HepG2 (cell line): ENCODE measurements around the gene FASTKD1. TPM values are rescaled to one million over a fixed set of nuclear protein-coding genes. Genes with fewer than 3 reads are reported as not detected.

ENCODE experiments used
- BCL3 ChIP-seq: sonication (generic); formaldehyde crosslinking; IDR thresholded peaks from 2 replicates; pipeline ENCODE4 v1.5.1; 2020; ENCODE audit warnings: mild to moderate bottlenecking, missing genetic modification reagents, moderate library complexity
- BHLHE40 ChIP-seq: IDR thresholded peaks from 2 replicates; pipeline ENCODE4 v1.6.1; 2011; ENCODE audit warnings: low read length, improper control_type of control experiment
- CREM ChIP-seq, 2 experiments: sonication (generic) in 1 of 2; formaldehyde crosslinking in 1 of 2; IDR thresholded peaks; 2 replicates each; pipeline versions ENCODE4 v1.4.0 to v1.6.1; 2016 to 2020; ENCODE audit warnings: antibody characterized with exemption in 1 of 2, mild to moderate bottlenecking in 1 of 2, missing genetic modification reagents in 1 of 2
- DNMT1 ChIP-seq: sonication (generic); formaldehyde crosslinking; IDR thresholded peaks from 2 replicates; pipeline ENCODE4 v1.5.1; 2020; ENCODE audit warnings: mild to moderate bottlenecking, missing genetic modification reagents
- ERF ChIP-seq: IDR thresholded peaks from 2 replicates; pipeline ENCODE4 v1.6.1; 2018; ENCODE audit warnings: missing biosample characterization, missing genetic modification reagents
- HNRNPLL ChIP-seq: fragments of 200-400 bp; formaldehyde crosslinking; IDR thresholded peaks from 2 replicates; pipeline ENCODE4 v1.6.1; 2017; ENCODE audit warnings: mild to moderate bottlenecking, low read depth, low read length; ENCODE audit not compliant: poor library complexity, severe bottlenecking
- HOXD1 ChIP-seq: sonication (generic); formaldehyde crosslinking; IDR thresholded peaks from 2 replicates; pipeline ENCODE4 v1.5.0; 2020; ENCODE audit warnings: missing genetic modification reagents
- REPIN1 ChIP-seq: sonication (generic); formaldehyde crosslinking; IDR thresholded peaks from 2 replicates; pipeline ENCODE4 v1.8.0; 2022; ENCODE audit warnings: missing genetic modification reagents, low read depth, mild to moderate bottlenecking, borderline replicate concordance
- TIGD3 ChIP-seq: sonication (generic); formaldehyde crosslinking; IDR thresholded peaks from 2 replicates; pipeline ENCODE4 v1.5.1; 2020; ENCODE audit warnings: mild to moderate bottlenecking, missing genetic modification reagents, borderline replicate concordance
- ZBTB21 ChIP-seq: sonication (generic); formaldehyde crosslinking; IDR thresholded peaks from 2 replicates; pipeline ENCODE4 v1.4.0; 2020; ENCODE audit warnings: missing genetic modification reagents
- ZFP1 ChIP-seq: IDR thresholded peaks from 2 replicates; pipeline ENCODE4 v1.6.1; 2016
- ZNF10 ChIP-seq: sonication (generic); formaldehyde crosslinking; IDR thresholded peaks from 2 replicates; pipeline ENCODE4 v1.4.0; 2020; ENCODE audit warnings: mild to moderate bottlenecking, low read depth, missing genetic modification reagents, borderline replicate concordance
- ZNF878 ChIP-seq: sonication (generic); formaldehyde crosslinking; IDR thresholded peaks from 2 replicates; pipeline ENCODE4 v1.8.1; 2023; ENCODE audit warnings: mild to moderate bottlenecking, missing genetic modification reagents, moderate library complexity
- polyA plus RNA-seq, 8 experiments: library from polyadenylated mRNA; depleted of rRNA in 3 of 8; stranded (reverse) in 7 of 8; unstranded in 1 of 8; fragments of >200 nt; fragmentation: Illumina TruSeq in 4 of 8; extraction: Trizol in 4 of 8; gene quantifications; 2 replicates each; pipeline versions ENCODE4 v1.2.1 to v1.2.3, GENCODE V29; 2011 to 2016; ENCODE audit warnings: low read depth in 4 of 8, missing spikeins in 1 of 8, mixed read lengths in 1 of 8; ENCODE audit not compliant: insufficient read depth in 1 of 8
- total RNA-seq, 5 experiments: library from RNA; depleted of rRNA; stranded (reverse); fragments of >200 nt; fragmentation: Illumina TruSeq; extraction: Trizol; gene quantifications; 2 replicates each; pipeline ENCODE4 v1.2.3, GENCODE V29; 2016; ENCODE audit warnings: low read depth in 1 of 5
- TF ChIP-seq, protein P1 (sequence below): sonication (generic); formaldehyde crosslinking; IDR thresholded peaks from 2 replicates; pipeline ENCODE4 v1.4.0; 2020; ENCODE audit warnings: mild to moderate bottlenecking, missing genetic modification reagents, borderline replicate concordance
- TF ChIP-seq, protein P2 (sequence below), 2 experiments: sonication (generic) in 1 of 2; formaldehyde crosslinking in 1 of 2; IDR thresholded peaks; 2 replicates each; pipeline versions ENCODE4 v1.4.0 to v1.6.1; 2016 to 2020; ENCODE audit warnings: borderline replicate concordance in 1 of 2, low read depth in 1 of 2, mild to moderate bottlenecking in 1 of 2, missing genetic modification reagents in 1 of 2

FASTKD1 gene
- total and polyA plus RNA-seq, 2 of the 13 experiments (the other 11 are each of a cell fraction or from before 2014, with no cell fraction given) = 35.0 to 38.0 TPM

GRCh38 chr2:169584005-169584877, 10.6 kb upstream of the FASTKD1 start, which contains the start of gene PPIG (continued):
- TF ChIP-seq, protein P1, sequence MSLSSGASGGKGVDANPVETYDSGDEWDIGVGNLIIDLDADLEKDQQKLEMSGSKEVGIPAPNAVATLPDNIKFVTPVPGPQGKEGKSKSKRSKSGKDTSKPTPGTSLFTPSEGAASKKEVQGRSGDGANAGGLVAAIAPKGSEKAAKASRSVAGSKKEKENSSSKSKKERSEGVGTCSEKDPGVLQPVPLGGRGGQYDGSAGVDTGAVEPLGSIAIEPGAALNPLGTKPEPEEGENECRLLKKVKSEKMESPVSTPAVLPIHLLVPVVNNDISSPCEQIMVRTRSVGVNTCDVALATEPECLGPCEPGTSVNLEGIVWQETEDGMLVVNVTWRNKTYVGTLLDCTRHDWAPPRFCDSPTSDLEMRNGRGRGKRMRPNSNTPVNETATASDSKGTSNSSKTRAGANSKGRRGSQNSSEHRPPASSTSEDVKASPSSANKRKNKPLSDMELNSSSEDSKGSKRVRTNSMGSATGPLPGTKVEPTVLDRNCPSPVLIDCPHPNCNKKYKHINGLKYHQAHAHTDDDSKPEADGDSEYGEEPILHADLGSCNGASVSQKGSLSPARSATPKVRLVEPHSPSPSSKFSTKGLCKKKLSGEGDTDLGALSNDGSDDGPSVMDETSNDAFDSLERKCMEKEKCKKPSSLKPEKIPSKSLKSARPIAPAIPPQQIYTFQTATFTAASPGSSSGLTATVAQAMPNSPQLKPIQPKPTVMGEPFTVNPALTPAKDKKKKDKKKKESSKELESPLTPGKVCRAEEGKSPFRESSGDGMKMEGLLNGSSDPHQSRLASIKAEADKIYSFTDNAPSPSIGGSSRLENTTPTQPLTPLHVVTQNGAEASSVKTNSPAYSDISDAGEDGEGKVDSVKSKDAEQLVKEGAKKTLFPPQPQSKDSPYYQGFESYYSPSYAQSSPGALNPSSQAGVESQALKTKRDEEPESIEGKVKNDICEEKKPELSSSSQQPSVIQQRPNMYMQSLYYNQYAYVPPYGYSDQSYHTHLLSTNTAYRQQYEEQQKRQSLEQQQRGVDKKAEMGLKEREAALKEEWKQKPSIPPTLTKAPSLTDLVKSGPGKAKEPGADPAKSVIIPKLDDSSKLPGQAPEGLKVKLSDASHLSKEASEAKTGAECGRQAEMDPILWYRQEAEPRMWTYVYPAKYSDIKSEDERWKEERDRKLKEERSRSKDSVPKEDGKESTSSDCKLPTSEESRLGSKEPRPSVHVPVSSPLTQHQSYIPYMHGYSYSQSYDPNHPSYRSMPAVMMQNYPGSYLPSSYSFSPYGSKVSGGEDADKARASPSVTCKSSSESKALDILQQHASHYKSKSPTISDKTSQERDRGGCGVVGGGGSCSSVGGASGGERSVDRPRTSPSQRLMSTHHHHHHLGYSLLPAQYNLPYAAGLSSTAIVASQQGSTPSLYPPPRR (CRISPR knock-in tag) = peak; percentile 78
- TF ChIP-seq ZNF878 (CRISPR knock-in tag) = 0 out of 2 replicates have a peak, but pooled peaks have one; percentile 54
- TF ChIP-seq TIGD3 = peak; percentile 85
- TF ChIP-seq BCL3 = no peak; the same call in 1 of the 2 replicates
- TF ChIP-seq, protein P2, sequence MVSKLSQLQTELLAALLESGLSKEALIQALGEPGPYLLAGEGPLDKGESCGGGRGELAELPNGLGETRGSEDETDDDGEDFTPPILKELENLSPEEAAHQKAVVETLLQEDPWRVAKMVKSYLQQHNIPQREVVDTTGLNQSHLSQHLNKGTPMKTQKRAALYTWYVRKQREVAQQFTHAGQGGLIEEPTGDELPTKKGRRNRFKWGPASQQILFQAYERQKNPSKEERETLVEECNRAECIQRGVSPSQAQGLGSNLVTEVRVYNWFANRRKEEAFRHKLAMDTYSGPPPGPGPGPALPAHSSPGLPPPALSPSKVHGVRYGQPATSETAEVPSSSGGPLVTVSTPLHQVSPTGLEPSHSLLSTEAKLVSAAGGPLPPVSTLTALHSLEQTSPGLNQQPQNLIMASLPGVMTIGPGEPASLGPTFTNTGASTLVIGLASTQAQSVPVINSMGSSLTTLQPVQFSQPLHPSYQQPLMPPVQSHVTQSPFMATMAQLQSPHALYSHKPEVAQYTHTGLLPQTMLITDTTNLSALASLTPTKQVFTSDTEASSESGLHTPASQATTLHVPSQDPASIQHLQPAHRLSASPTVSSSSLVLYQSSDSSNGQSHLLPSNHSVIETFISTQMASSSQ (IDR thresholded peaks at IDR 0.05; ENCODE audit: low read depth) = 0 out of 2 replicates have a peak, but pooled peaks have one; percentile 28
- TF ChIP-seq, protein P2 (CRISPR knock-in tag; IDR thresholded peaks at IDR 0.05; ENCODE audit: borderline replicate concordance) = peak; percentile 82; the same call in 1 of the 2 replicates
- TF ChIP-seq HOXD1 (CRISPR knock-in tag) = peak; percentile 21; the same call in 1 of the 2 replicates
- peak; percentile 94 for TF ChIP-seq ERF (CRISPR knock-in tag)
- TF ChIP-seq ZFP1 (CRISPR knock-in tag) = peak; percentile 51; the same call in 1 of the 2 replicates
- 0 out of 2 replicates have a peak, but pooled peaks have one; percentile 68 for TF ChIP-seq REPIN1
- TF ChIP-seq BHLHE40 = no peak
- TF ChIP-seq ZNF10 (CRISPR knock-in tag) = no peak
- peak; percentile 66 for TF ChIP-seq HNRNPLL
- peak; percentile 100 for TF ChIP-seq CREM (IDR thresholded peaks at IDR 0.05)
- TF ChIP-seq CREM (CRISPR knock-in tag; IDR thresholded peaks at IDR 0.05) = peak; percentile 93
- TF ChIP-seq ZBTB21 = peak; percentile 99
- 0 out of 2 replicates have a peak, but pooled peaks have one; percentile 17 for TF ChIP-seq DNMT1 (CRISPR knock-in tag)
